Mammary epithelial cell (primary cell): ENCODE results near the gene MB21D2.

ENCODE experiments used
- EZH2 ChIP-seq: IDR thresholded peaks from 2 replicates; pipeline ENCODE4 v1.6.1; 2012; ENCODE audit warnings: low read length, inconsistent platforms, borderline replicate concordance
- TF ChIP-seq, protein P1 (sequence below), 2 donors: IDR thresholded peaks in 1 of 2; conservative IDR thresholded peaks in 1 of 2; 2 replicates each; pipeline ENCODE4 v1.5.1; 2011 to 2012; ENCODE audit warnings: inconsistent platforms in 2 of 2, low read length in 2 of 2, mild to moderate bottlenecking in 2 of 2, control low read depth in 1 of 2, low read depth in 1 of 2; ENCODE audit not compliant: insufficient read depth in 1 of 2; ENCODE audit errors: extremely low read depth in 1 of 2

DNA sequence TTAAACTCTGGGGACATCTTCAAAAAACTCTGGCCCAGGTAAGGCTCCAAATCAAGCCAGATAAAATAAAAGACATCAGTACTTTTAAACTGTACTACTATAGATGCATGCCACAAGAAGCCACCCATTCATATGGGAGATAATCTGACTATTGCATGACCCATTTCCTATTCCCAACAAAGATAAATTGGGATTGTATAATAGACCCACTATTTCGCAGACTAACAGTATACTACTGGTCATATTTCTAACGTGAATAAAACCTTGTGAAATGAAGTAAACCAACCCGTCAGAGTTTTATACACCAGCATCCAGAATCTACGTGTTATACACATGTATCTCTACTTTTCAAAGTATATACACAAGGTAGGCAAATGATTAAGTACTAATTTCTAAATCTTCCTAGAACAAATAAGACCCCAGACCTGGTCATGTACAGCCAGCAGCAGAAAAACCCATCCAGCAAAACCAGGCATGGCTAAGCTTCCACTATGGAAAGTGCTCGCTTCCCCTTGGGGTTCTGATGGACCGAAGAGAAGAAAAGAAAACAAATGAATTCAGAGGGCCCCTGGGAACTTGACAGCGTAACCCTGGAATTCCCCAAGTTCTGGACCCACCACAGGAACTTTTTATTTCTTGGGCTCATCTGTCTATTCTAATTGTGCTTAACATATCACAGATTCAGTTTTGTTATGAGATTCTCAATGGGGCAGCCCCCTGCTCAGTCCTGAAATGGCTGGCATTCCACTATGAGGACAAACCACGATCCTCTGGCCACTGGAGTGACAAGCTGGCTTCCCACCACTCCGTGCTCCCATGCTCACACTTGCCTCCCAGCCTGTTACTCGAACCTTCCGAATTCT, 69.1 kb downstream of the MB21D2 start:
- no peak for TF ChIP-seq EZH2
- TF ChIP-seq, protein P1, sequence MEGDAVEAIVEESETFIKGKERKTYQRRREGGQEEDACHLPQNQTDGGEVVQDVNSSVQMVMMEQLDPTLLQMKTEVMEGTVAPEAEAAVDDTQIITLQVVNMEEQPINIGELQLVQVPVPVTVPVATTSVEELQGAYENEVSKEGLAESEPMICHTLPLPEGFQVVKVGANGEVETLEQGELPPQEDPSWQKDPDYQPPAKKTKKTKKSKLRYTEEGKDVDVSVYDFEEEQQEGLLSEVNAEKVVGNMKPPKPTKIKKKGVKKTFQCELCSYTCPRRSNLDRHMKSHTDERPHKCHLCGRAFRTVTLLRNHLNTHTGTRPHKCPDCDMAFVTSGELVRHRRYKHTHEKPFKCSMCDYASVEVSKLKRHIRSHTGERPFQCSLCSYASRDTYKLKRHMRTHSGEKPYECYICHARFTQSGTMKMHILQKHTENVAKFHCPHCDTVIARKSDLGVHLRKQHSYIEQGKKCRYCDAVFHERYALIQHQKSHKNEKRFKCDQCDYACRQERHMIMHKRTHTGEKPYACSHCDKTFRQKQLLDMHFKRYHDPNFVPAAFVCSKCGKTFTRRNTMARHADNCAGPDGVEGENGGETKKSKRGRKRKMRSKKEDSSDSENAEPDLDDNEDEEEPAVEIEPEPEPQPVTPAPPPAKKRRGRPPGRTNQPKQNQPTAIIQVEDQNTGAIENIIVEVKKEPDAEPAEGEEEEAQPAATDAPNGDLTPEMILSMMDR (conservative IDR thresholded peaks at IDR 0.05 in 1 of 2, IDR thresholded peaks at IDR 0.05 in 1 of 2; ENCODE audit: extremely low read depth in 1 of 2, insufficient read depth in 1 of 2, low read depth in 1 of 2, low read length in 2 of 2) = no peak
